GM20000 (cell line): ENCODE measurements around the gene CNTNAP5.

ENCODE experiments used
- DNase-seq: peaks from one replicate; pipeline ENCODE4 v3.0.0; 2012; ENCODE audit warnings: low spot score
- TF ChIP-seq, protein P1 (sequence below): IDR thresholded peaks from 2 replicates; pipeline ENCODE4 v1.5.1; 2012; ENCODE audit warnings: mild to moderate bottlenecking, control low read depth; ENCODE audit errors: extremely low read depth, missing control alignments

Gene CNTNAP5

GRCh38 chr2:124898827-124899226, 873.7 kb downstream of the CNTNAP5 start:
- TF ChIP-seq, protein P1, sequence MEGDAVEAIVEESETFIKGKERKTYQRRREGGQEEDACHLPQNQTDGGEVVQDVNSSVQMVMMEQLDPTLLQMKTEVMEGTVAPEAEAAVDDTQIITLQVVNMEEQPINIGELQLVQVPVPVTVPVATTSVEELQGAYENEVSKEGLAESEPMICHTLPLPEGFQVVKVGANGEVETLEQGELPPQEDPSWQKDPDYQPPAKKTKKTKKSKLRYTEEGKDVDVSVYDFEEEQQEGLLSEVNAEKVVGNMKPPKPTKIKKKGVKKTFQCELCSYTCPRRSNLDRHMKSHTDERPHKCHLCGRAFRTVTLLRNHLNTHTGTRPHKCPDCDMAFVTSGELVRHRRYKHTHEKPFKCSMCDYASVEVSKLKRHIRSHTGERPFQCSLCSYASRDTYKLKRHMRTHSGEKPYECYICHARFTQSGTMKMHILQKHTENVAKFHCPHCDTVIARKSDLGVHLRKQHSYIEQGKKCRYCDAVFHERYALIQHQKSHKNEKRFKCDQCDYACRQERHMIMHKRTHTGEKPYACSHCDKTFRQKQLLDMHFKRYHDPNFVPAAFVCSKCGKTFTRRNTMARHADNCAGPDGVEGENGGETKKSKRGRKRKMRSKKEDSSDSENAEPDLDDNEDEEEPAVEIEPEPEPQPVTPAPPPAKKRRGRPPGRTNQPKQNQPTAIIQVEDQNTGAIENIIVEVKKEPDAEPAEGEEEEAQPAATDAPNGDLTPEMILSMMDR: no peak
- DNase-seq: no peak

DNA sequence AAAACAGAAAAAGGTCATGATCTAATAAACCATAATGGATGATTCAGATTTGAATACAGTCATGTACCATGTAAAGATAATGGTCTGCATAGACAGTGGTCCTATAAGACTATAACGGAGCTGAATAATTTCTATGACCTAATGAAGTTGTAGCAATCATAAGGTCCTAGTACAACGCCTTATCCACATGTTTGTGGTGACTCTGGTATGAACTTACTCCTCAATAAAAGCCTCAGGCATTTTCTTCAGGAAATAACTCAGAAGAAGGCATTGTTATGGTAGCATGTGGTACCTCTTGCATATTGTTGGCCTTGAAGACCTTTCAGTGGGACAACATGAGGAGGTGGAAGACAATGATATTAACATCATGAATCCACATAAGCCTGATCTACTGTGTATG, 883.3 kb downstream of the CNTNAP5 start:
- DNase-seq: no peak
- TF ChIP-seq, protein P1: no peak

- DNase-seq: no peak
- TF ChIP-seq, protein P1: no peak
These were observed 886.5 kb downstream of the CNTNAP5 start for GRCh38 chr2:124911560-124911959.

DNA sequence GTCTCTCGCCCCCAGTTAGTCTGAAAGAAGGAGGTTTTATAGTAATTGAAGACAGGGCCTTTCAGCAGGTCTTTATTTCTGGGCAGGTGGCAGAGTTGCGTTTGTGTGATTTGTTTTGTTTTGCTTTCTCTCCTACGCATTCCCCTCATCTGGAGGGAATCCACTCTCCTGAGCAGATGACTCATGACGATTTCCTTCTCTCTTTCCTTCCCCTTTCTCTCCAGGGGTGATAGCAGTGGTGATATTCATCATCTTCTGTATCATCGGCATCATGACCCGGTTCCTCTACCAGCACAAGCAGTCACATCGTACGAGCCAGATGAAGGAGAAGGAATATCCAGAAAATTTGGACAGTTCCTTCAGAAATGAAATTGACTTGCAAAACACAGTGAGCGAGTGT, 888.8 kb downstream of the CNTNAP5 start:
- TF ChIP-seq, protein P1: no peak
- no peak for DNase-seq

- DNase-seq: no peak
- TF ChIP-seq, protein P1: no peak
These were observed 890.5 kb downstream of the CNTNAP5 start for GRCh38 chr2:124915567-124915966.

GRCh38 chr2:124919296-124919695, 894.2 kb downstream of the CNTNAP5 start:
- DNase-seq: no peak

DNA sequence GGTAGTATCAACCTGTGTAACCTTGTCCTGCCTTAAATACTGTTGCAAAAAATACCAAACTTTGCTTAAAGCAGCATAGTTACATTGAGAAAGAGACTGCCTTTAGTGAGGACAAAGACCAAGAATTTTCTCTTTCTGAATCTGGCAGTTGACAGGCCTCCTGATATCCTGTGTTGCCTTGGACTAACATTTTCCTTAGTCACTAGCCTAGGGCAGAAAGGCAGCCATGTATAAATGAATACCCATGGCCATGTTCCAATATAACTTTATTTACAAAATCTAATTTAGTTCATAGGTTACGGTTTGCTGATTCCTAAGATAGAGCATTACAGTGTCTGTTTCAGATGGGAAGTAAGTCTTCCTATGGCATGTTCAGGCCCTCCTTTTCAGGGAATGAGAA, 895.4 kb downstream of the CNTNAP5 start:
- no peak for DNase-seq
- TF ChIP-seq, protein P1: no peak

More at GRCh38 chr2:124919296-124919695, 894.2 kb downstream of the CNTNAP5 start:
- TF ChIP-seq, protein P1: no peak

- no peak for DNase-seq
- TF ChIP-seq, protein P1: no peak
These were observed 896.1 kb downstream of the CNTNAP5 start for GRCh38 chr2:124921191-124921590.
